CD14-positive monocyte (primary cell): Measurements from ENCODE around the gene PNLIP. TPM values are rescaled to one million over a fixed set of nuclear protein-coding genes. Genes with fewer than 3 reads are reported as not detected.

Experiments used
- DNase-seq, 3 donors: peaks; one replicate each; pipeline ENCODE4 v3.0.0-alpha.2; 2011 to 2022
- H2AFZ ChIP-seq: 2 replicates; pipeline ENCODE4 v1.6.0; 2012; ENCODE audit warnings: mild to moderate bottlenecking, low read depth, low read length, inconsistent platforms; ENCODE audit not compliant: insufficient read depth, poor library complexity, severe bottlenecking
- H3K27ac ChIP-seq, 2 donors: 1 replicate in 1 of 2; 2 replicates in 1 of 2; pipeline ENCODE4 v1.5.1; 2012 to 2013; ENCODE audit warnings: low read length in 2 of 2, control low read depth in 1 of 2, inconsistent platforms in 1 of 2, low read depth in 1 of 2, mild to moderate bottlenecking in 1 of 2
- H3K27me3 ChIP-seq, 2 donors: one replicate each; pipeline versions ENCODE4 v1.6.0 to v1.6.1; 2011 to 2013; ENCODE audit warnings: low read length in 2 of 2; ENCODE audit not compliant: control insufficient read depth in 2 of 2, insufficient read depth in 2 of 2
- H3K36me3 ChIP-seq, 2 donors: replicated peaks in 1 of 2; 1 replicate in 1 of 2; 2 replicates in 1 of 2; pipeline versions ENCODE4 v1.5.1 to v1.6.1; 2012 to 2013; ENCODE audit warnings: low read length in 2 of 2, control low read depth in 1 of 2, inconsistent platforms in 1 of 2, mild to moderate bottlenecking in 1 of 2; ENCODE audit not compliant: insufficient read depth in 2 of 2, control insufficient read depth in 1 of 2
- H3K4me1 ChIP-seq, 2 donors: 1 replicate in 1 of 2; 2 replicates in 1 of 2; pipeline versions ENCODE4 v1.5.1 to v1.6.1; 2012 to 2013; ENCODE audit warnings: low read length in 2 of 2, control low read depth in 1 of 2, inconsistent platforms in 1 of 2, mild to moderate bottlenecking in 1 of 2, moderate library complexity in 1 of 2; ENCODE audit not compliant: insufficient read depth in 2 of 2, control insufficient read depth in 1 of 2
- H3K4me2 ChIP-seq: replicated peaks from 2 replicates; pipeline ENCODE3; 2012; ENCODE audit warnings: low read length, moderate library complexity, mild to moderate bottlenecking; ENCODE audit not compliant: poor library complexity, severe bottlenecking; ENCODE audit errors: extremely low read depth
- H3K4me3 ChIP-seq, 3 experiments: fragments of 200-600 bp in 1 of 3; sonication (generic) in 1 of 3; replicated peaks in 1 of 3; 1 replicate in 2 of 3; 2 replicates in 1 of 3; pipeline ENCODE4 v1.5.1; 2011 to 2013; ENCODE audit warnings: low read length in 3 of 3, mild to moderate bottlenecking in 3 of 3, control low read depth in 2 of 3, low read depth in 2 of 3, inconsistent platforms in 1 of 3, moderate library complexity in 1 of 3
- H3K79me2 ChIP-seq: 2 replicates; pipeline ENCODE4 v1.6.0; 2012; ENCODE audit warnings: mild to moderate bottlenecking, control low read depth, inconsistent platforms, low read length, moderate library complexity; ENCODE audit not compliant: insufficient read depth
- H3K9ac ChIP-seq: 2 replicates; pipeline ENCODE4 v1.6.0; 2017; ENCODE audit warnings: low read length, mild to moderate bottlenecking; ENCODE audit not compliant: insufficient read depth, poor library complexity, severe bottlenecking
- H3K9me3 ChIP-seq, 2 donors: replicated peaks in 1 of 2; 1 replicate in 1 of 2; 2 replicates in 1 of 2; pipeline versions ENCODE4 v1.5.1 to v1.6.1; 2012 to 2013; ENCODE audit warnings: low read length in 2 of 2, control low read depth in 1 of 2; ENCODE audit not compliant: control insufficient read depth in 1 of 2, insufficient read depth in 1 of 2
- H4K20me1 ChIP-seq: 2 replicates; pipeline ENCODE4 v1.6.0; 2012; ENCODE audit warnings: mild to moderate bottlenecking, low read length, control low read depth, moderate library complexity; ENCODE audit not compliant: insufficient read depth
- H3K27ac Mint-ChIP-seq, 7 donors: one replicate each; pipeline ENCODE4 v1.8.0; 2020; ENCODE audit warnings: mild to moderate bottlenecking in 7 of 7, mixed read lengths in 7 of 7, moderate library complexity in 6 of 7, inconsistent platforms in 2 of 7
- H3K27me3 Mint-ChIP-seq, 3 donors: one replicate each; pipeline ENCODE4 v1.8.0; 2021 to 2022; ENCODE audit warnings: low read depth in 3 of 3, mild to moderate bottlenecking in 3 of 3, mixed read lengths in 3 of 3, moderate library complexity in 3 of 3, inconsistent platforms in 1 of 3
- H3K36me3 Mint-ChIP-seq, 2 donors: one replicate each; pipeline ENCODE4 v1.8.0; 2020; ENCODE audit warnings: mixed read lengths in 2 of 2, inconsistent platforms in 1 of 2, mild to moderate bottlenecking in 1 of 2
- H3K4me1 Mint-ChIP-seq: one replicate; pipeline ENCODE4 v1.8.0; 2020; ENCODE audit warnings: mild to moderate bottlenecking, mixed read lengths
- H3K4me3 Mint-ChIP-seq, 2 donors: one replicate each; pipeline ENCODE4 v1.8.0; 2020; ENCODE audit warnings: mild to moderate bottlenecking in 2 of 2, mixed read lengths in 2 of 2, moderate library complexity in 1 of 2
- H3K9me3 Mint-ChIP-seq, 7 donors: one replicate each; pipeline ENCODE4 v1.8.0; 2020 to 2022; ENCODE audit warnings: mixed read lengths in 7 of 7, mild to moderate bottlenecking in 6 of 7, moderate library complexity in 6 of 7, inconsistent platforms in 2 of 7
- WGBS: methylation state at CpG from one replicate; pipeline ENCODE4 v1.1.5; 2013; ENCODE audit warnings: missing lambda C conversion rate; ENCODE audit not compliant: insufficient coverage; 5-methylcytosine and 5-hydroxymethylcytosine counted together
- intact Hi-C, 2 donors: fragments of 100-400 bp; cut with micrococcal nuclease; formaldehyde crosslinking; loops; one replicate each; pipeline versions ENCODE4 v1.15.0 to v1.15.1; 2023
- polyA plus RNA-seq, 3 donors: library from polyadenylated mRNA; depleted of rRNA in 1 of 3; unstranded in 2 of 3; stranded (reverse) in 1 of 3; fragments of 300-500 nt in 2 of 3; fragments of >200 nt in 1 of 3; fragmentation: Illumina TruSeq in 2 of 3; gene quantifications; 1 replicate in 2 of 3; 2 replicates in 1 of 3; pipeline ENCODE4 v1.2.3, GENCODE V29; 2012 to 2021
- TF ChIP-seq, protein P1 (sequence below): fragments of 200-600 bp; IDR thresholded peaks from one replicate; pipeline ENCODE4 v1.8.0; 2022; ENCODE audit warnings: antibody characterized with exemption, mild to moderate bottlenecking

The PNLIP gene
- polyA plus RNA-seq, 3 donors = not detected

- intact Hi-C loops = no loop called here
- H3K4me1 Mint-ChIP-seq = no peaks in the 10 kb centered on the region
- no peaks in the 10 kb centered on the region for H3K36me3 ChIP-seq
- no peaks in the 10 kb centered on the region for H4K20me1 ChIP-seq
- H3K9ac ChIP-seq = no peak overlapping the region
- H3K27ac ChIP-seq = no peak overlapping the region
- H3K4me2 ChIP-seq = no peak overlapping the region
- H3K9me3 ChIP-seq = no peaks in the 10 kb centered on the region
- no peak for DNase-seq
- TF ChIP-seq, protein P1, sequence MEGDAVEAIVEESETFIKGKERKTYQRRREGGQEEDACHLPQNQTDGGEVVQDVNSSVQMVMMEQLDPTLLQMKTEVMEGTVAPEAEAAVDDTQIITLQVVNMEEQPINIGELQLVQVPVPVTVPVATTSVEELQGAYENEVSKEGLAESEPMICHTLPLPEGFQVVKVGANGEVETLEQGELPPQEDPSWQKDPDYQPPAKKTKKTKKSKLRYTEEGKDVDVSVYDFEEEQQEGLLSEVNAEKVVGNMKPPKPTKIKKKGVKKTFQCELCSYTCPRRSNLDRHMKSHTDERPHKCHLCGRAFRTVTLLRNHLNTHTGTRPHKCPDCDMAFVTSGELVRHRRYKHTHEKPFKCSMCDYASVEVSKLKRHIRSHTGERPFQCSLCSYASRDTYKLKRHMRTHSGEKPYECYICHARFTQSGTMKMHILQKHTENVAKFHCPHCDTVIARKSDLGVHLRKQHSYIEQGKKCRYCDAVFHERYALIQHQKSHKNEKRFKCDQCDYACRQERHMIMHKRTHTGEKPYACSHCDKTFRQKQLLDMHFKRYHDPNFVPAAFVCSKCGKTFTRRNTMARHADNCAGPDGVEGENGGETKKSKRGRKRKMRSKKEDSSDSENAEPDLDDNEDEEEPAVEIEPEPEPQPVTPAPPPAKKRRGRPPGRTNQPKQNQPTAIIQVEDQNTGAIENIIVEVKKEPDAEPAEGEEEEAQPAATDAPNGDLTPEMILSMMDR = no peak
- H3K36me3 Mint-ChIP-seq = no peaks in the 10 kb centered on the region
- H3K4me3 Mint-ChIP-seq = no peak overlapping the region
- H3K4me3 ChIP-seq = no peak overlapping the region
- H3K4me1 ChIP-seq = no peaks in the 10 kb centered on the region
- no peaks in the 10 kb centered on the region for H3K79me2 ChIP-seq
- peaks cover 0 to 4% (median 1%) of the 10 kb centered on the region in 3 donors for H3K27me3 Mint-ChIP-seq
- H3K27ac Mint-ChIP-seq = no peak overlapping the region
- no peak overlapping the region for H2AFZ ChIP-seq
- H3K27me3 ChIP-seq = no peaks in the 10 kb centered on the region
- peaks cover 0 to 14% (median 5%) of the 10 kb centered on the region in 7 donors for H3K9me3 Mint-ChIP-seq
Measured at GRCh38 chr10:116542007-116542677, 3.6 kb upstream of the PNLIP start.

GRCh38 chr10:116545122-116545521 is 609 bp upstream of the PNLIP start:
- no peaks in the 10 kb centered on the region for H3K36me3 Mint-ChIP-seq
- intact Hi-C loops = no loop called here
- Histone ChIP-seq H3K9ac (no peak overlapping the region), H3K4me3 (no peak overlapping the region), H4K20me1 (no peaks in the 10 kb centered on the region), H3K9me3 (no peaks in the 10 kb centered on the region), H3K36me3 (no peaks in the 10 kb centered on the region), H3K27me3 (no peaks in the 10 kb centered on the region), H2AFZ (no peak overlapping the region), H3K27ac (no peak overlapping the region), H3K79me2 (no peaks in the 10 kb centered on the region), H3K4me1 (no peaks in the 10 kb centered on the region), H3K4me2 (no peak overlapping the region)
- no peak overlapping the region for H3K27ac Mint-ChIP-seq
- H3K9me3 Mint-ChIP-seq = peaks cover 0 to 4% (median 1%) of the 10 kb centered on the region in 7 donors
- TF ChIP-seq, protein P1 = no peak
- no peaks in the 10 kb centered on the region for H3K4me1 Mint-ChIP-seq
- H3K4me3 Mint-ChIP-seq = no peak overlapping the region
- WGBS = no CpG with 5 or more reads among the region's 1 CpG
- H3K27me3 Mint-ChIP-seq = peaks cover 0 to 2% (median 0%) of the 10 kb centered on the region in 3 donors
- DNase-seq = no peak
